HG03457 (cell line): Measurements from ENCODE around the gene LARGE1.

ENCODE experiments used
- ATAC-seq: cut with Tn5 transposase; IDR thresholded peaks from one replicate; pipeline ENCODE4 v1.9.1; 2021; ENCODE audit warnings: moderate number of reproducible peaks; ENCODE audit not compliant: unreplicated experiment

Gene LARGE1

GRCh38 chr22:33886696-33887095 is 33.6 kb downstream of the LARGE1 start:
- ATAC-seq, result no peak

GRCh38 chr22:33884829-33885228 is 35.4 kb downstream of the LARGE1 start:
- no peak for ATAC-seq

GRCh38 chr22:33883961-33884808 is 36.1 kb downstream of the LARGE1 start:
- ATAC-seq, result no peak

DNA sequence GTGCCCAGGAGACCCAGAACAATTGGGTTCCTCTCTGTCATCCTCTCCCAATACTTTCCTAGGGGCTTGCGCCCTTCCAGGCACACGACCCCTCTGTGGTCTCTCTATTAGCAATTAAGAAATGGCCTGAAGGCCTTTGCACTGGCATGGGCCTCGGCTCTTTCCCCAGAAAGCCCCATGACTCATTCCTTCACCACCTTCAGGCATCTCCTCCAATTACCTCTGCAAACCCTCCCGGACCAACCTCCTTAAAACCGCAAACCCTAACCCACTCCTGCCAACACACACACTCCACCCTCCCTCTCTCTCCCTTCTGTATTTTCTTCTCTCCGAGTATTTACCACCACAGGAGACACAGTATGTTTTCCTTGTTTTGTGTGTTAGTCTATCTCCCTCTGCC is 36.7 kb downstream of the LARGE1 start:
- ATAC-seq, result no peak

DNA sequence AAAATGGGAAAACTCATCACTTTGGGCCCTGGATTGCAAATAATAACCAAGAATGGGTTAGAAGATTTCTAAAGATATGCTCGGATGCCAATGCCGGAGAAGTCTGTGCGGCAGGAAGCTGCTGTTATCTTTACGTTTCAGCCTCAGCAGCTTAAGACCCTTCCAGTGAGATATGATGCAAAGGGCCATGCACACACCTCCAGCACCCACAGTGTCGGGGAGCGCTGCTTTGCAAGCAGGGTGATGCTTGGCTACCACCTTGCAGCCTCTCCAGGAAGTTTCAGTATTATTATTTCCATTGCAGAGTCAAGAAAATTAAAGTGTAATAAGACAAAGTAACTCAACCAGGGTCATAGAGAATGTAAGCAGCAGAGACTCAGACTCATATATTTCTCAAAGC is 37.3 kb downstream of the LARGE1 start:
- ATAC-seq, result no peak

GRCh38 chr22:33880986-33881385 is 39.3 kb downstream of the LARGE1 start:
- ATAC-seq, result no peak

DNA sequence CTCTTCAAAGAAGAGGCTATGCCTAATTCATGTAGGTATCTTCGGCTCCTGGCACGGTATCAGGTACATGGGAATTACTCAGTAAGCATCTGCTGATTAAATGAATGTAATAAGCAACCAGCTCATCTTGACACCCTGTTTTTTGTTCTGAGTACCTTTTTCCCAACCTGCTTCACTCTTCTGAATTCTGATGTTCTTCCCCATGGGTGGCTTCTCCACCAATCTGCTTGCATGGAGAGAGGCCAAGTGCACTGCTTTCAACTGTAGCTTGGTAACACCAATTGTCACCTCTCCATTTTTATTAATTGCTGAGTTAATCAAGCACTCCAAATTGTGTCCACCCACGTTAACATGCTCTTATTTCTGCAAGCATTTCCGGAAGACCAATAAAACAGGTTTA is 40.5 kb downstream of the LARGE1 start:
- no peak for ATAC-seq

DNA sequence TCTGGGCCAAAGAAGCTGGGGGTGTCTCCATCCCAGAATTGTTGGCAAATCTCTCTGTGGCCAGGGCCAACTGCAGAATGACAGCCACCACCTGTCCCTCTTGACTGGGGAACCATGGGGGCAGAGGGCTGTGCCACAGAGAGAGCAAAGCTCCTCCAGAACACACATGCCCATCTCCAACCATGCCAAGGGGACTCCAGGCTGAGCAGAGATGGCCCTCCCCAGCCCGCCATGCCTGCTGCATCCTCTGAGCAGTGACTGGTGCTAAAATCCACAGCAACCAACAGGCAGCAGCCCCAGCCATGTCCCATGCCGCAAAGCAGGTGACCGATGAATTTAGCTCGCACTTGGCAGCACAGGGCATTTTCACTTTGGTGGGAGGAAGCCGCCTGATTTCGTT is 45.0 kb downstream of the LARGE1 start:
- no peak for ATAC-seq

GRCh38 chr22:33874206-33874605 is 46.1 kb downstream of the LARGE1 start:
- ATAC-seq, result no peak

GRCh38 chr22:33873666-33874065 is 46.6 kb downstream of the LARGE1 start:
- no peak for ATAC-seq

- no peak for ATAC-seq
Measured at GRCh38 chr22:33873186-33873585, 47.1 kb downstream of the LARGE1 start.

GRCh38 chr22:33871935-33872334 is 48.3 kb downstream of the LARGE1 start:
- ATAC-seq, result no peak

GRCh38 chr22:33869946-33870345 is 50.3 kb downstream of the LARGE1 start:
- no peak for ATAC-seq

DNA sequence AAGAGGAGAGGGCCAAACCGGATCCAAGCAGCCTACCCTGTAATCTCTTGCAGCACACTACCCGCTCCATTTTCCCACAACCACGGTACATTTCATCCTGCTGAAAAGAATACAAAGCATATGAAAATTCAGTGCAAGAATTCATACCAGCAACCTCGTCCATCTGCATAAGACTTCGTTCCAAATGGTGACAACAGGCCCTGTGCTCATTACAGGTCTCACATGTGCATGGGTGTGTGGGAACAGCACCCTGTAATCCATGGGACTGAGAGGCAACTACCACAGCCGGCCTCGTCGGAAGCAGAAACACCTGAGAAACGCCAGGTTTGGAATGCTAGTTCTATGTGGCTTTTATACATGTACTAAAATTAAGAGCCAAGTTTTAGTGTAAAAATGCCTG is 52.3 kb downstream of the LARGE1 start:
- no peak for ATAC-seq

- no peak for ATAC-seq
Measured at GRCh38 chr22:33867118-33867866, 53.0 kb downstream of the LARGE1 start.

DNA sequence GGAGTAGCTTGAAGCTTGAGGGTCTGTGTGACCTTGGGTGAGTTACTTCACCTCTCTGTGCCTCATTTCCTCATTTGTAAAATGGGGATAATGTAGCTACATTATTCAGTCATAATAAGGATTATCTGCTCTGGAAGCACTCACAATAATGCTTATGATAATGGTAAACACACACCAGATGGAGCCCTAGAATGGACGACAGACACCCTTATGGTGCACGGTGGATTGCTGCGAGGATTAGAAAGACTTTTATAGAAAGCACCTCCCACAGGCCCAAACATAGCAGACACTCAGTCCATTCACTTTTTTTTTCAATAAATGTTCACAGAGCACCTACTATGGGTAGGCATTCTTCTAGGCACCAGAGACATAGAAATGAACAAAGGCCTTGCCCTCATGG is 53.8 kb downstream of the LARGE1 start:
- ATAC-seq, result no peak

DNA sequence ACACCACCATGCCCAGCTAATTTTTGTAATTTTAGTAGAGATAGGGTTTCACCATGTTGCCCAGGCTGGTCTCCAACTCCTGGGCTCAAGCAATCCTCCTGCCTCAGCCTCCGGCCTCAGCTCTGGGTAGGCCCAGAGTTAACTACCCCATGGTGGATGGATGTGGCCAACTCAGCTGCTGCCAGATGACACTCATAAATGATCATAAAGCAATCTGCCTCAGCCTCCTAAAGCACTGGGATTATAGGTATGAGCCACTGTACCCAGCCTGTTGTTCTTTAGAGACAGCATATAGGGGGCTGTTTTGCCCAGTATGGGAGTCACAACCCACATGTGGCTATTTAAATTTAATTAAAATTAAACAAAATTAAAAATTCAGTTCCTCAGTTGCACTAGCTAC is 54.3 kb downstream of the LARGE1 start:
- no peak for ATAC-seq

DNA sequence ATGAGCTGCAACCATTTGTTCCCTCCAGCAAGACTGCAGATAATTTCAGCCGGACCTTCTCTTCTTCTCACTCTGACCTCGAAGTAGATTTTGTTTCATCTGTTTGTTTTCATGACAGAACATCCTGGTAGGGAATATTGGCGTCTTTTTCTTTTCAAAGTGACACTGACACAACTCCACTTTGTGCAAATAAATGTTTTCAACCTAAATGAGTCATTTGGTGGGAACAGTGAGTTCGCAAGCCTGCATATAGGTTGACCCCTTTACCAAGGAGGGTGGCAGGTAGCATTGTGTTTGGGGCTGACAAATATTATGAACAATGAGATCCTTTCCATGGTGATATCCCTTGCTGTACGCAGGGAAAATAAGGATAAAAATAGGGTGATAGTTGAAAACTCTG is 55.0 kb downstream of the LARGE1 start:
- no peak for ATAC-seq

DNA sequence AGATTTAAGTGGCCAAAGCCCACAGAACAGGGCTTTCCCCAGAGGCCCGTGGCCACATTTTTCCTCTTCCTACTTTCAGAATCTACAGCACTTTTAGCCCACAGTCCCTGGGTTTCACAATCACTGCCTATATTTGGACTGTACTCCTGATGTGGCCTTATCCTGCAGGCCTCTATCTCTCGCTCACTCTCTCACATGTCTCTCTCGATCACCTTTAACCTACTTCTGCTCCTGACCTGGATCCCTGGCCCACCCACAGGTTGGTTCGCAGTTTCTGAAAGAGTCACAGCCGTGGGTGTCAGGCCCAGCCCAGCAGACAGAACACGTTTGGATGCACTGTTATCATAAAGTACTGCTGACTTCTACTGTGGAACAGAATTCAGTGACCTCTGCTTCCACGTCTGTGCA is 55.5 kb downstream of the LARGE1 start:
- no peak for ATAC-seq

GRCh38 chr22:33861216-33861875 is 58.9 kb downstream of the LARGE1 start:
- no peak for ATAC-seq

GRCh38 chr22:33860386-33860785 is 59.9 kb downstream of the LARGE1 start:
- no peak for ATAC-seq

DNA sequence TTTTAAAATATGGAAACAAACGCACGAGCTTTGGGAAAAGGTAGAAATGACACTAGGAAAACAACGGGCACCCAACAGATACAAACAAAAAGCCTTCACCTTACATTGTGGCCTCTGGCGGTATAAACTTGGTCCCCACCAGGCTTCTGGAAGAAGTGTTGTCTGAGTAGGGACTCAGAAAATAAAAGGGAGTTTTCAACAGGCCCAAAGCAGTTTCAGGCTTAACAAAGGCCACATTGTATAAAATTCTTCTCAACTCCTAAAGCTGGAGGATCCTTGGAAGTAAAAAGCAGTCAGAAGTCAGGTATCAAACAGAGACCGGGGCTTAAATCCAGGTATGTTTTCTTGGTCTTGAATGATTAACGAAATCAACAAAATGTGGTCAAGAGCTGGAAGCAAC is 61.0 kb downstream of the LARGE1 start:
- no peak for ATAC-seq
